ENCODE measurements around the gene GM2A. TPM values are rescaled to one million over a fixed set of nuclear protein-coding genes. Genes with fewer than 3 reads are reported as not detected.

The GM2A gene
- total and polyA plus RNA-seq, 2 of the 8 experiments (the other 6 are each of a cell fraction or from before 2014, with no cell fraction given), result 18.5 to 32.2 TPM

- no peak for FAIRE-seq
- Histone ChIP-seq H3K4me3 (ENCODE audit: extremely low read depth in 1 of 4, insufficient read depth in 2 of 4, low read depth in 3 of 4, low read length in 4 of 4) (no peak overlapping the region), H4K91ac (replicated peaks; ENCODE audit: insufficient read length, low read length) (no peak overlapping the region), H3K27me3 (replicated peaks in 1 of 4; ENCODE audit: control insufficient read depth in 3 of 4, extremely low read depth in 1 of 4, insufficient read depth in 3 of 4, low read length in 3 of 4) (no peaks in the 10 kb centered on the region), H3K4me2 (ENCODE audit: insufficient read depth in 1 of 2, low read depth in 2 of 2, low read length in 2 of 2) (no peak overlapping the region), H3K9me3 (ENCODE audit: insufficient read depth in 2 of 2, low read depth in 1 of 2, low read length in 1 of 2) (no peaks in the 10 kb centered on the region), H3K23me2 (ENCODE audit: low read depth, low read length) (no peaks in the 10 kb centered on the region), H2AFZ (ENCODE audit: low read length) (no peak overlapping the region), H4K8ac (ENCODE audit: extremely low read depth, insufficient read depth, low read length) (no peak overlapping the region), H3K9ac (replicated peaks in 1 of 4; ENCODE audit: extremely low read depth in 1 of 4, low read depth in 3 of 4, low read length in 3 of 4) (no peak overlapping the region), H3K56ac (replicated peaks; ENCODE audit: insufficient read length, low read depth, low read length) (no peak overlapping the region), H3K79me2 (ENCODE audit: control insufficient read depth in 1 of 2, insufficient read depth in 2 of 2, low read length in 2 of 2) (no peaks in the 10 kb centered on the region), H2AK5ac (ENCODE audit: low read depth, low read length) (no peak overlapping the region), H2BK15ac (ENCODE audit: low read length) (no peak overlapping the region), H3K27ac (ENCODE audit: low read depth, low read length) (no peak overlapping the region), H2BK20ac (ENCODE audit: low read length) (no peak overlapping the region), H3K4ac (replicated peaks; ENCODE audit: insufficient read length, low read depth, low read length) (no peak overlapping the region), H3K18ac (ENCODE audit: extremely low read depth, low read length) (no peak overlapping the region), H3K14ac (ENCODE audit: insufficient read length) (no peak overlapping the region), H2BK12ac (ENCODE audit: low read depth, low read length) (no peak overlapping the region), H3K79me1 (ENCODE audit: low read depth, low read length) (no peaks in the 10 kb centered on the region), H4K5ac (ENCODE audit: insufficient read length, low read depth, low read length) (no peak overlapping the region), H3K4me1 (replicated peaks in 1 of 4; ENCODE audit: control insufficient read depth in 3 of 4, insufficient read depth in 4 of 4, low read length in 3 of 4) (peaks cover 2 to 11% (median 6%) of the 10 kb centered on the region in 4 experiments; a peak in 6 of 7 replicates), H3K36me3 (ENCODE audit: control insufficient read depth in 2 of 4, insufficient read depth in 4 of 4, low read length in 3 of 4) (no peaks in the 10 kb centered on the region), H3K23ac (ENCODE audit: insufficient read length) (no peak overlapping the region), H2BK120ac (replicated peaks; ENCODE audit: low read depth, low read length) (no peak overlapping the region), H2BK5ac (ENCODE audit: low read depth, low read length) (no peak overlapping the region), H4K20me1 (replicated peaks in 1 of 2; ENCODE audit: control insufficient read depth in 1 of 2, insufficient read depth in 2 of 2, low read length in 2 of 2) (no peaks in the 10 kb centered on the region)
- TF ChIP-seq TAF7 (optimal IDR thresholded peaks at IDR 0.05; ENCODE audit: borderline replicate concordance, low read depth, low read length), result no peak
- TF ChIP-seq KDM4A (IDR thresholded peaks at IDR 0.05; ENCODE audit: low read depth, low read length, severe bottlenecking), result no peak
- TF ChIP-seq KDM1A (IDR thresholded peaks at IDR 0.05; ENCODE audit: borderline replicate concordance, low read length), result no peak
- CTCF ChIA-PET (ENCODE audit: partially characterized antibody), result interaction anchor here (3.2 to 7.4 kb wide), 2 partner anchors 8 to 15 kb away, joined by 13 to 75 read pairs; partner anchors contain the start of gene GM2A
- no peak for DNase-seq (ENCODE audit: low read depth in 1 of 2, low spot score in 2 of 2)
- WGBS, 2 experiments (ENCODE audit: extremely low coverage in 1 of 2, insufficient coverage in 1 of 2, insufficient read length in 1 of 2, insufficient replicate concordance in 2 of 2, low coverage in 1 of 2, low lambda C conversion rate in 2 of 2, missing lambda C conversion rate in 1 of 2), result 90% methylated on average over 4 of the region's 4 CpGs; no CpG with 5 or more reads in 1 of the 2 experiments
- POLR2A ChIA-PET (ENCODE audit: partially characterized antibody), result no interaction called here
These were observed 9.9 kb upstream of the GM2A start for GRCh38 chr5:151243127-151243526.
